ENCODE measurements around the gene KATNA1.

Gene KATNA1

GRCh38 chr6:149608381-149608982, 40.0 kb downstream of the KATNA1 start:
- ATAC-seq: no peak

GRCh38 chr6:149600508-149600907, 48.0 kb downstream of the KATNA1 start:
- no peak for ATAC-seq

GRCh38 chr6:149593408-149593807, 55.1 kb downstream of the KATNA1 start:
- no peak for ATAC-seq

- no peak for ATAC-seq
These were observed 55.5 kb downstream of the KATNA1 start for GRCh38 chr6:149592983-149593382.

- no peak for ATAC-seq
These were observed 62.4 kb downstream of the KATNA1 start for GRCh38 chr6:149586149-149586548.

GRCh38 chr6:149581349-149581748, 67.2 kb downstream of the KATNA1 start:
- ATAC-seq: no peak

- ATAC-seq: no peak
These were observed 67.6 kb downstream of the KATNA1 start for GRCh38 chr6:149580880-149581279.

GRCh38 chr6:149567945-149568585, 80.4 kb downstream of the KATNA1 start:
- no peak for ATAC-seq

- no peak for ATAC-seq
These were observed 81.3 kb downstream of the KATNA1 start for GRCh38 chr6:149567194-149567586.

- peak; percentile 4 to 11 for ATAC-seq
These were observed 81.9 kb downstream of the KATNA1 start for GRCh38 chr6:149566410-149567193.

- ATAC-seq: peak; percentile 82 to 84
These were observed 82.7 kb downstream of the KATNA1 start, which contains the start of gene GINM1 for GRCh38 chr6:149565527-149566409. TSS of gene GINM1 (plus strand) at chr6:149566375. CDS start at chr6:149566415, 40 bp downstream.

- no peak for ATAC-seq
These were observed 84.6 kb downstream of the KATNA1 start for GRCh38 chr6:149563928-149564325.

- no peak for ATAC-seq
These were observed 85.1 kb downstream of the KATNA1 start for GRCh38 chr6:149563203-149563927.

GRCh38 chr6:149560736-149561135, 87.8 kb downstream of the KATNA1 start:
- ATAC-seq: peak in 1 of 2 donors; percentile 25

- ATAC-seq: no peak
These were observed 89.1 kb downstream of the KATNA1 start for GRCh38 chr6:149559389-149559788.

- ATAC-seq: no peak
These were observed 90.5 kb downstream of the KATNA1 start for GRCh38 chr6:149558029-149558428.

- no peak for ATAC-seq
These were observed 96.6 kb downstream of the KATNA1 start for GRCh38 chr6:149551920-149552319.

GRCh38 chr6:149545754-149546471, 102.6 kb downstream of the KATNA1 start, which contains the start of gene PPIL4:
TSS of gene PPIL4 (minus strand) at chr6:149546043. CDS start at chr6:149546005, 38 bp downstream.
- ATAC-seq: peak; percentile 88 to 93

- peak; percentile 50 for ATAC-seq
These were observed 103.2 kb downstream of the KATNA1 start for GRCh38 chr6:149545258-149545753.
